GM12875 (cell line): ENCODE measurements around the gene MAGI1.

Experiments
- H3K4me3 ChIP-seq: one replicate; pipeline ENCODE4 v1.5.1; 2011; ENCODE audit warnings: low read depth, low read length, control low read depth
- TF ChIP-seq, protein P1 (sequence below): IDR thresholded peaks from 2 replicates; pipeline ENCODE4 v1.5.1; 2011; ENCODE audit warnings: low read depth, mild to moderate bottlenecking, control low read depth, inconsistent platforms, low read length, moderate library complexity, borderline replicate concordance; ENCODE audit not compliant: insufficient read depth

Gene MAGI1

GRCh38 chr3:65576966-65577365 lies 461.8 kb downstream of the MAGI1 start:
- no peak overlapping the region for H3K4me3 ChIP-seq
- TF ChIP-seq, protein P1, sequence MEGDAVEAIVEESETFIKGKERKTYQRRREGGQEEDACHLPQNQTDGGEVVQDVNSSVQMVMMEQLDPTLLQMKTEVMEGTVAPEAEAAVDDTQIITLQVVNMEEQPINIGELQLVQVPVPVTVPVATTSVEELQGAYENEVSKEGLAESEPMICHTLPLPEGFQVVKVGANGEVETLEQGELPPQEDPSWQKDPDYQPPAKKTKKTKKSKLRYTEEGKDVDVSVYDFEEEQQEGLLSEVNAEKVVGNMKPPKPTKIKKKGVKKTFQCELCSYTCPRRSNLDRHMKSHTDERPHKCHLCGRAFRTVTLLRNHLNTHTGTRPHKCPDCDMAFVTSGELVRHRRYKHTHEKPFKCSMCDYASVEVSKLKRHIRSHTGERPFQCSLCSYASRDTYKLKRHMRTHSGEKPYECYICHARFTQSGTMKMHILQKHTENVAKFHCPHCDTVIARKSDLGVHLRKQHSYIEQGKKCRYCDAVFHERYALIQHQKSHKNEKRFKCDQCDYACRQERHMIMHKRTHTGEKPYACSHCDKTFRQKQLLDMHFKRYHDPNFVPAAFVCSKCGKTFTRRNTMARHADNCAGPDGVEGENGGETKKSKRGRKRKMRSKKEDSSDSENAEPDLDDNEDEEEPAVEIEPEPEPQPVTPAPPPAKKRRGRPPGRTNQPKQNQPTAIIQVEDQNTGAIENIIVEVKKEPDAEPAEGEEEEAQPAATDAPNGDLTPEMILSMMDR, result no peak

DNA sequence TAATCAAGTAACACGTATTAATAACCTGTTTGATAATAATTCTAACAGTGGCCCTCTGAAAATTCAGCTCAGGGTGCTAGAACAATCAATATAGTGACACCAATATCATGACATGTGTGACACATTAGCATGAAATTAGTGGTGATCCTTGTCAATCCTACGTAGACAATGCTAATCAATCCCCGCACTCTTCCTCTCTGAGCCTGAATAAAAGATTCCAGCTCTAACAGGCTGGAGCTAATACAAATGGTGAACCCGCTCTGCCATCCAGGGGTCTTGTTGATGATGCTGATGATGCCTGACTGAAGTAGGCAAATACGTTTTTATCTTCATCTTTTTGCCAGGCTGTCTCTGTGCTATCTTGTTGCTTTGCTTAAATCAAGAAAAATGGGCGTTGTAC lies 462.5 kb downstream of the MAGI1 start:
- TF ChIP-seq, protein P1, result no peak
- H3K4me3 ChIP-seq, result no peak overlapping the region

DNA sequence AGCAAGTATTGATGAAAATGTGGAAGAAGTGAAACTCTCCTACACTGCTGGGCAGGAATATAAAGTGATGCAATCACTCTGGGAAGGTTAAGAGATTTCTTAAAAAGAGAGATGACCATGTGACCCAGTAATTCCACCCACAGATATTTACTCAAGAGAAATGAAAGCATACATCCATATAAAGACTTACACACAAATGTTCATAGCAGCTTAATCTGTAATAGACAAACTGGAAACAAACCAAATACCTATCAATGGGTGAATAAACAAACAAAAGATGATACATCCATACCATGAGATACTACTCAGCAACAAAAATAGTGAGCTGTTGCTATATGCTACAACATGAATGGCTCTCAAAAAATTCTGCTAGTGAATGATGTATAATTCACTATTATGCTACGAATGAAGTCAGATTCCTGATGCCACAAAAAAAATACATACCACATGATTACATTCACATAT lies 463.3 kb downstream of the MAGI1 start:
- no peak overlapping the region for H3K4me3 ChIP-seq
- TF ChIP-seq, protein P1, result no peak

DNA sequence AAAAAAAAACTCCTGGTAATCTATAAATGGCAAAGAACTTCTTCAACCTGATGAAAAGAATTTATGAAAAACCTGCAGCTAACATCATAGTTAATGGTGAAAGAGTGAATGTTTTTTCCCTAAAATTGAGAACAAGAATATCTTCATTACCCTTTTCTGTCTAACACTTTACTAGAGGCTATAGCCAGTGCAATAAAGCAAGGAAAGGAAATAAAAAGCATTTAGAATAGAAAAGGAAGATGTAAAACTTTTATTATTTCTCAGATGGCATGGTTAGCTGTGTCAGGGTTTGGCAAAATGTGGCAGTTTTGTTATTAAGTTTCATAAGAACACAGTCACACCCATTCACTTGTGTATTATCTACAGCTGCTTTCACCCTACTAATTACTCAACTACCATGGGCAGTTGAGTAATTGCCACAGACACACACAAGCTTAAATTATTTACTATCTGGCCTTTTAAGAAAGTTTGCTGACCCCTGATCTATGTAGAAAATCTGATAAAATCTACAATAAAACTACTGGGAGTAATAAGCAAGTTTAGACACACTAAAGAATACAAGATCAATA lies 465.1 kb downstream of the MAGI1 start:
- H3K4me3 ChIP-seq, result no peak overlapping the region
- TF ChIP-seq, protein P1, result no peak

GRCh38 chr3:65572175-65572777 lies 466.4 kb downstream of the MAGI1 start:
- no peak overlapping the region for H3K4me3 ChIP-seq
- TF ChIP-seq, protein P1, result no peak

GRCh38 chr3:65569845-65570405 lies 468.8 kb downstream of the MAGI1 start:
- no peak overlapping the region for H3K4me3 ChIP-seq
- TF ChIP-seq, protein P1, result no peak

- TF ChIP-seq, protein P1, result no peak
- H3K4me3 ChIP-seq, result no peak overlapping the region
These were observed 469.6 kb downstream of the MAGI1 start for GRCh38 chr3:65569129-65569528.
